HCT116 (cell line): Measurements from ENCODE around the gene RHBDF2. TPM values are rescaled to one million over a fixed set of nuclear protein-coding genes. Genes with fewer than 3 reads are reported as not detected.

Experiments
- ATAC-seq: fragments of 200-7000 bp; cut with Tn5 transposase; 2 replicates; pipeline ENCODE4 v1.9.1; 2020; ENCODE audit warnings: mild to moderate bottlenecking, moderate library complexity
- BruUV-seq: library from RNA; stranded (reverse); fragments of 400-500 nt; replicated peaks from 2 replicates; lab custom pipeline; 2021; lab: Mats Ljungman, UMichigan
- CTCF ChIA-PET: fragments of 300-600 bp; sonication (Branson Sonifier 250); formaldehyde crosslinking; loops from one replicate; lab custom pipeline; 2021; ENCODE audit warnings: antibody characterized with exemption; lab: Charles Lee
- POLR2A ChIA-PET: fragments of 300-600, 350-600 bp; sonication (Branson Sonifier 250); formaldehyde crosslinking; loops from one replicate; lab custom pipeline; 2021; ENCODE audit warnings: antibody characterized with exemption; lab: Charles Lee
- RAD21 ChIA-PET, 2 experiments: fragments of 300-600 bp; sonication (Branson Sonifier 250); formaldehyde crosslinking; loops; one replicate each; lab custom pipeline; 2023; ENCODE audit warnings: low total read pairs in 2 of 2; ENCODE audit not compliant: uncharacterized antibody in 2 of 2, unreplicated experiment in 2 of 2, low non-redundant PET in 1 of 2; lab: Charles Lee
- DNase-seq: peaks from one replicate; pipeline ENCODE4 v3.0.0-alpha.2; 2010; ENCODE audit warnings: low read depth, low spot score
- H2AFZ ChIP-seq: fragments of 200-600 bp; shearing (Covaris generic), sonication (generic); 2 replicates; pipeline ENCODE4 v1.6.1; 2017; ENCODE audit warnings: low read depth, mixed run types, mixed read lengths, antibody characterized with exemption, low read length; ENCODE audit not compliant: poor library complexity, severe bottlenecking
- H3K27ac ChIP-seq: 2 replicates; pipeline ENCODE4 v1.5.1; 2012; ENCODE audit warnings: low read depth, low read length
- H3K27me3 ChIP-seq: fragments of 200-600 bp; sonication (generic); 2 replicates; pipeline ENCODE4 v1.6.1; 2016; ENCODE audit warnings: mixed run types, low read length, mixed read lengths; ENCODE audit not compliant: insufficient read depth
- H3K36me3 ChIP-seq, 2 experiments: fragments of 200-500 bp in 1 of 2; fragments of 200-600 bp in 1 of 2; sonication (Bioruptor generic) in 1 of 2; sonication (generic) in 1 of 2; 2 replicates each; pipeline versions ENCODE4 v1.5.1 to v1.6.1; 2014 to 2016; ENCODE audit warnings: low read length in 2 of 2, inconsistent platforms in 1 of 2, mixed read lengths in 1 of 2, mixed run types in 1 of 2; ENCODE audit not compliant: insufficient read depth in 2 of 2, control insufficient read depth in 1 of 2
- H3K4me1 ChIP-seq, 2 experiments: fragments of 200-600 bp in 1 of 2; sonication (generic) in 1 of 2; 2 replicates each; pipeline versions ENCODE4 v1.5.1 to v1.6.1; 2012 to 2017; ENCODE audit warnings: low read length in 2 of 2, inconsistent platforms in 1 of 2, mild to moderate bottlenecking in 1 of 2, mixed read lengths in 1 of 2, mixed run types in 1 of 2, moderate library complexity in 1 of 2; ENCODE audit not compliant: insufficient read depth in 2 of 2, control insufficient read depth in 1 of 2
- H3K4me2 ChIP-seq: fragments of 200-600 bp; sonication (generic); 2 replicates; pipeline ENCODE4 v1.6.1; 2017; ENCODE audit warnings: mixed run types, low read length, mixed read lengths
- H3K4me3 ChIP-seq, 2 experiments: fragments of 200-600 bp in 1 of 2; sonication (generic) in 1 of 2; replicated peaks in 1 of 2; 2 replicates each; pipeline ENCODE4 v1.5.1; 2011 to 2016; ENCODE audit warnings: low read length in 2 of 2, control low read depth in 1 of 2, low read depth in 1 of 2, mild to moderate bottlenecking in 1 of 2, mixed read lengths in 1 of 2, mixed run types in 1 of 2
- H3K79me2 ChIP-seq: fragments of 200-600 bp; sonication (generic); 2 replicates; pipeline ENCODE4 v1.6.1; 2017; ENCODE audit warnings: mild to moderate bottlenecking, mixed run types, low read length, moderate library complexity, mixed read lengths; ENCODE audit not compliant: insufficient read depth
- H3K9ac ChIP-seq: fragments of 200-600 bp; sonication (generic); 2 replicates; pipeline ENCODE4 v1.6.1; 2016; ENCODE audit warnings: low read length, mixed read lengths
- H3K9me2 ChIP-seq: fragments of 200-600 bp; sonication (generic), shearing (Covaris generic); 2 replicates; pipeline ENCODE4 v1.6.1; 2017; ENCODE audit warnings: mixed run types, mild to moderate bottlenecking, moderate library complexity; ENCODE audit not compliant: insufficient read depth
- H3K9me3 ChIP-seq, 2 experiments: fragments of 200-500 bp in 1 of 2; fragments of 200-600 bp in 1 of 2; sonication (Bioruptor generic) in 1 of 2; sonication (generic) in 1 of 2; 2 replicates each; pipeline ENCODE4 v1.6.1; 2014 to 2017; ENCODE audit warnings: low read length in 2 of 2, mixed read lengths in 2 of 2, inconsistent platforms in 1 of 2, low read depth in 1 of 2, mild to moderate bottlenecking in 1 of 2, mixed run types in 1 of 2, moderate library complexity in 1 of 2; ENCODE audit not compliant: control insufficient read depth in 1 of 2, insufficient read depth in 1 of 2
- H4K20me1 ChIP-seq: fragments of 200-600 bp; sonication (generic), shearing (Covaris generic); 2 replicates; pipeline ENCODE4 v1.6.1; 2017; ENCODE audit warnings: mixed run types, mild to moderate bottlenecking, moderate library complexity; ENCODE audit not compliant: insufficient read depth
- ATF3 ChIP-seq: IDR thresholded peaks from 2 replicates; pipeline ENCODE4 v1.6.1; 2012
- CTCF ChIP-seq, 3 experiments: fragments of 200-600 bp in 1 of 3; sonication (generic) in 1 of 3; IDR thresholded peaks in 2 of 3; conservative IDR thresholded peaks in 1 of 3; 2 replicates each; pipeline ENCODE4 v1.5.1; 2012 to 2017; ENCODE audit warnings: low read depth in 2 of 3, low read length in 2 of 3, antibody characterized with exemption in 1 of 3, borderline replicate concordance in 1 of 3, control low read depth in 1 of 3, mild to moderate bottlenecking in 1 of 3, mixed read lengths in 1 of 3, mixed run types in 1 of 3, moderate library complexity in 1 of 3; ENCODE audit not compliant: insufficient read depth in 1 of 3
- ELF1 ChIP-seq: IDR thresholded peaks from 2 replicates; pipeline ENCODE4 v1.6.1; 2012; ENCODE audit warnings: low read depth, borderline replicate concordance
- EZH2 ChIP-seq: fragments of 200-600 bp; sonication (generic); IDR thresholded peaks from 2 replicates; pipeline ENCODE4 v1.6.1; 2017; ENCODE audit warnings: antibody characterized with exemption, mixed run types
- FOSL1 ChIP-seq: IDR thresholded peaks from 2 replicates; pipeline ENCODE4 v1.6.1; 2012; ENCODE audit warnings: low read depth
- POLR2AphosphoS5 ChIP-seq: IDR thresholded peaks from 2 replicates; pipeline ENCODE4 v1.6.1; 2011; ENCODE audit warnings: mild to moderate bottlenecking, low read depth, low read length, moderate library complexity
- REST ChIP-seq: IDR thresholded peaks from 2 replicates; pipeline ENCODE4 v1.6.1; 2012; ENCODE audit warnings: low read depth
- SP1 ChIP-seq: IDR thresholded peaks from 2 replicates; pipeline ENCODE4 v1.6.1; 2012; ENCODE audit warnings: low read depth
- ZFX ChIP-seq: fragments of 450-650 bp; IDR thresholded peaks from 2 replicates; pipeline ENCODE4 v1.6.1; 2017
- intact Hi-C: fragments of 100-400 bp; cut with micrococcal nuclease; formaldehyde crosslinking; loops from 2 replicates; pipeline ENCODE4 v1.10.0; 2022
- total RNA-seq: library from RNA; stranded (reverse); gene quantifications from one replicate; pipeline ENCODE4 v1.2.1, GENCODE V29; 2021; ENCODE audit not compliant: unreplicated experiment

Gene RHBDF2
- total RNA-seq, 1 experiment from 2014 or later, result 61.1 TPM

- Histone ChIP-seq H3K27me3 (no peaks in the 10 kb centered on the region), H3K9me2 (no peaks in the 10 kb centered on the region), H3K4me1 (peaks cover 0 to 11% of the 10 kb centered on the region in 2 experiments; a peak in 1 of 4 replicates), H3K27ac (no peak overlapping the region), H3K9ac (no peak overlapping the region), H3K4me2 (no peak overlapping the region), H4K20me1 (peaks cover 23% of the 10 kb centered on the region; the same call in 1 of the 2 replicates), H2AFZ (no peak overlapping the region), H3K36me3 (no peaks in the 10 kb centered on the region), H3K4me3 (no peak overlapping the region), H3K79me2 (peaks cover 93% of the 10 kb centered on the region), H3K9me3 (no peaks in the 10 kb centered on the region)
- no TSS peak for BruUV-seq
- TF ChIP-seq FOSL1 (no peak), ATF3 (no peak), POLR2AphosphoS5 (no peak), SP1 (no peak), EZH2 (no peak), ELF1 (no peak), REST (no peak), CTCF (IDR thresholded peaks at IDR 0.05 in 2 of 3, conservative IDR thresholded peaks at IDR 0.05 in 1 of 3; ENCODE audit: borderline replicate concordance in 1 of 3, insufficient read depth in 1 of 3, low read depth in 2 of 3, low read length in 2 of 3) (no peak), ZFX (no peak)
- RAD21 ChIA-PET, result no interaction called here
- POLR2A ChIA-PET, result no interaction called here
- ATAC-seq, result no peak
- intact Hi-C loops, result no loop called here
- CTCF ChIA-PET, result no interaction called here
- DNase-seq, result no peak
Observed at GRCh38 chr17:76433693-76434092, 67.5 kb downstream of the RHBDF2 start.
